Left kidney (tissue), 2 donors: Measurements from ENCODE around the gene CCDC148. TPM values are rescaled to one million over a fixed set of nuclear protein-coding genes. Genes with fewer than 3 reads are reported as not detected.

Experiments used
- DNase-seq: peaks from one replicate; pipeline ENCODE4 v3.0.0-alpha.2; 2013
- polyA plus RNA-seq: library from polyadenylated mRNA; unstranded; fragments of 120-200 nt; gene quantifications from one replicate; pipeline ENCODE4 v1.2.1, GENCODE V29; 2013; ENCODE audit not compliant: insufficient read length

CCDC148 gene
- polyA plus RNA-seq, 1 donor: 11.4 TPM

- no peak for DNase-seq
These were observed 24.4 kb downstream of the CCDC148 start for GRCh38 chr2:158432117-158432516.

- no peak for DNase-seq
These were observed 42.0 kb downstream of the CCDC148 start for GRCh38 chr2:158414538-158414937.

- DNase-seq: no peak
These were observed 43.0 kb downstream of the CCDC148 start for GRCh38 chr2:158413581-158413980.

GRCh38 chr2:158412206-158412605, 44.3 kb downstream of the CCDC148 start:
- no peak for DNase-seq

GRCh38 chr2:158411748-158412147, 44.8 kb downstream of the CCDC148 start:
- DNase-seq: no peak

- no peak for DNase-seq
These were observed 46.4 kb downstream of the CCDC148 start for GRCh38 chr2:158410132-158410531.

- no peak for DNase-seq
These were observed 49.5 kb downstream of the CCDC148 start for GRCh38 chr2:158407031-158407430.

GRCh38 chr2:158405341-158405740, 51.2 kb downstream of the CCDC148 start:
- no peak for DNase-seq

- no peak for DNase-seq
These were observed 53.3 kb downstream of the CCDC148 start for GRCh38 chr2:158403237-158403636.

GRCh38 chr2:158402665-158403064, 53.9 kb downstream of the CCDC148 start:
- no peak for DNase-seq

GRCh38 chr2:158395166-158395565, 61.4 kb downstream of the CCDC148 start:
- no peak for DNase-seq

- no peak for DNase-seq
These were observed 62.1 kb downstream of the CCDC148 start for GRCh38 chr2:158394453-158394852.

GRCh38 chr2:158393886-158394285, 62.7 kb downstream of the CCDC148 start:
- DNase-seq: no peak

GRCh38 chr2:158392687-158393086, 63.9 kb downstream of the CCDC148 start:
- DNase-seq: no peak

GRCh38 chr2:158391876-158392275, 64.7 kb downstream of the CCDC148 start:
- DNase-seq: no peak

- DNase-seq: no peak
These were observed 65.2 kb downstream of the CCDC148 start for GRCh38 chr2:158391361-158391760.

- DNase-seq: no peak
These were observed 68.4 kb downstream of the CCDC148 start for GRCh38 chr2:158388159-158388558.

GRCh38 chr2:158385646-158386045, 70.9 kb downstream of the CCDC148 start:
- DNase-seq: no peak

GRCh38 chr2:158381978-158382377, 74.6 kb downstream of the CCDC148 start:
- DNase-seq: no peak

GRCh38 chr2:158381205-158381604, 75.3 kb downstream of the CCDC148 start:
- no peak for DNase-seq

- no peak for DNase-seq
These were observed 75.8 kb downstream of the CCDC148 start for GRCh38 chr2:158380746-158381145.

- no peak for DNase-seq
These were observed 77.6 kb downstream of the CCDC148 start for GRCh38 chr2:158378926-158379325.

GRCh38 chr2:158366342-158366741, 90.2 kb downstream of the CCDC148 start:
- no peak for DNase-seq

GRCh38 chr2:158359846-158360245, 96.7 kb downstream of the CCDC148 start:
- peak; percentile 3 for DNase-seq

- DNase-seq: no peak
These were observed 98.9 kb downstream of the CCDC148 start for GRCh38 chr2:158357699-158358098.
